ENCODE data around the gene RFX8.
A peak's percentile ranks its signal among the peaks of the same experiment; 100 is the strongest.
"Not testable (repeated sequence)": the region's sequence is repeated elsewhere in the genome, so short reads cannot be mapped to it uniquely, and the experiment has no call there.

Gene RFX8

GRCh38 chr2:101442667-101443061 is 32.2 kb downstream of the RFX8 start:
- DNase-seq (ENCODE audit: low read depth in 2 of 2, low spot score in 1 of 2) = no peak

GRCh38 chr2:101442042-101442666 is 32.8 kb downstream of the RFX8 start:
- no peak for DNase-seq (ENCODE audit: low read depth in 2 of 2, low spot score in 1 of 2)

- DNase-seq (ENCODE audit: low read depth in 2 of 2, low spot score in 1 of 2) = no peak
Measured at GRCh38 chr2:101440127-101440738, 34.7 kb downstream of the RFX8 start.

- DNase-seq (ENCODE audit: low read depth in 2 of 2, low spot score in 1 of 2) = no peak
Measured at GRCh38 chr2:101439716-101440115, 35.2 kb downstream of the RFX8 start.

- DNase-seq (ENCODE audit: low read depth in 2 of 2, low spot score in 1 of 2) = not testable (repeated sequence)
Measured at GRCh38 chr2:101438555-101438954, 36.4 kb downstream of the RFX8 start.

DNA sequence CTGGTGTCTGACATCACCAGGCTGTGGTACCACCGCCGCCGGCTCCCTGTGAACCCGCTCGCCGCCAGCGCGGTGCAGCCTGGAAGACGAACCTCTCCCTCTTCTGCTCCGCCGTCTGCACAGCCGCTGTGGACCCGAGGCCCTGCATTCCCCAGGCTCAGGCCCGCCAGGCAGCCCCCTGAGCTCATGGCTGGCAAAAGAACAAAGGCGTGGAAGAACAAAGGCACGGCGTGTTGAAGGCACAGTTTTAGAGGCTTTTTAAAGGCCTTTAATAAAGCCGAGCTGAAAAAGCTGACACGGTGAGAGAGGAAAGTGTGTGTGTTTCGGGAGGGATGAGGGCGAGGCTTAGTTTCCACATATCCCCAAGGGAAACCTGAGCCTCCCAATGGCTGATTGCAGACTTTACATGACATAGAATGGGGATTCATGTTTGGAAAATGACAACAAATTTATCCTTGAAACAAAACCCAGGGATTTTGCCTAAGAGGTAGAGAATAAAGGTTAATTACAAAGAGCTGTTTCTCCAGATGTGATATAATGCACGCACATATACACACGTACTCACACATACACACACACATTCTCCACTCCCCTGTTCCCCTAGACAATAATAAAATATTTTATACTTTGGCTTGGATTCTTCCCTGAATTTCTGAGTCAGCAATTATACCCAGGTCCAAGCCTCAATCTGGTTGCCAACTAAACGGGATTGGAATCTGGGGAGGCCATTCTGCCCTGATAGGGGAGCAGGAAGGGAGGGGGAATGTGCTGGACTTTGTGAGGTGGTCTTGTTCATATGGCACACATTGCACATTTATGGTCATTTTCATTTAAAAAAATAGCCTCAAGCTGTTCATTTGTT is 39.7 kb downstream of the RFX8 start:
- no peak for DNase-seq (ENCODE audit: low read depth in 2 of 2, low spot score in 1 of 2)

DNA sequence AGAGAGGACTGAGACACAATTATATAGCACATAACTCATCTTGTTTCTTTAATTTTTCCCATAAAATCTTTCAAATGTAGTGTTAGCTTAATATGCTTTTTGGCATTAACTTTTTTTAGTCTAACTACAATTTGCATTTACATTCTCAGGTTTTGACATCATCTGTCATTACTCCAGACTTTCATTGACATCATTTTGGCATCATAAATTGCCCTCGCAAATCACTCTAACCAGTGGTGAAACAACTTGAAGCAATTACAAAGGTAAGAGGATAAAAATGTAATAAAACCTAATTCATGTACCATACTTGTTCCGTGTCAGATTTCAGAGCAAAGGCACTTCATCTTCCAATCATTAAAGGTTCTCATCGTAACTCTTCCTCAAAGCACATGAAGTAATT is 41.4 kb downstream of the RFX8 start:
- DNase-seq (ENCODE audit: low read depth in 2 of 2, low spot score in 1 of 2) = no peak

DNA sequence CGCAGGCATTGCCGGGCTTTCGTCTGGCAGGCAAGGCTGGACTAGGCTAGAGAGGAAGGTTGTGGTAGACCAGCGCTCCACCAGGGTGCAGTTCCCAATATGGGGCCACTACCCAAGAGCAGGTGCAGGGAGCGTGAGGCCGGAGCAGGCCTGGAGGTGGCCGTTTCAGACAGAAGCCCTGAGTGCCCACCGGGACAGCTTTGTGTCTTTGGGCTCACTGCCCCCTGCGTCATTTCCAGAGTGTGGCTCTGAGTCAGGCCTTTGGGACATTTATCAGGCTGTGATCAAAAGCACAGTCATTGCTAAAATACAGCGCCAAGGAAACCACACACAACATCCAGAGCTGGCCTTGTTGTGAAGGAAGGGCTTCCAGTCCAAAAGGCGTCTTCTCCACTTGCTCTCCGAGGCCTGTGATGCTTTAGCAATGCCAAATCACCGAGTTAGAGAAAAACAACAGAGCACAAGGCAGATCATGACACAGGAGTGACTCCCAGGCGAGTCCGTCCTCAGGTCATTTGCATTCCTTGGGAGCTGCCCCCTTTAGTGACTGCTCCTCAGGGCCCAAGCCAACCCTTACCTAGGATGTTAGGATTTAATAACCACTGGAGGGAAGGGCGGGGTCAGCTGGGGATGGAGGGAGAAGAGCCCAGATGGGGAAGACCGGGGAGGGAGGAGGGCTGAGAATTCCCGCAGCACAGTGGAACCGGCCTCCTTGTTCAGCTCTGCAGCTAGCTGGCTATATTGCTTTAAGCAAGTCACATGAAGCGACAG is 42.3 kb downstream of the RFX8 start:
- DNase-seq (ENCODE audit: low read depth in 2 of 2, low spot score in 1 of 2) = no peak

GRCh38 chr2:101431486-101431885 is 43.4 kb downstream of the RFX8 start:
- no peak for DNase-seq (ENCODE audit: low read depth in 2 of 2, low spot score in 1 of 2)

GRCh38 chr2:101430156-101430555 is 44.8 kb downstream of the RFX8 start:
- no peak for DNase-seq (ENCODE audit: low read depth in 2 of 2, low spot score in 1 of 2)

- DNase-seq (ENCODE audit: low read depth in 2 of 2, low spot score in 1 of 2) = no peak
Measured at GRCh38 chr2:101429453-101429852, 45.5 kb downstream of the RFX8 start.

DNA sequence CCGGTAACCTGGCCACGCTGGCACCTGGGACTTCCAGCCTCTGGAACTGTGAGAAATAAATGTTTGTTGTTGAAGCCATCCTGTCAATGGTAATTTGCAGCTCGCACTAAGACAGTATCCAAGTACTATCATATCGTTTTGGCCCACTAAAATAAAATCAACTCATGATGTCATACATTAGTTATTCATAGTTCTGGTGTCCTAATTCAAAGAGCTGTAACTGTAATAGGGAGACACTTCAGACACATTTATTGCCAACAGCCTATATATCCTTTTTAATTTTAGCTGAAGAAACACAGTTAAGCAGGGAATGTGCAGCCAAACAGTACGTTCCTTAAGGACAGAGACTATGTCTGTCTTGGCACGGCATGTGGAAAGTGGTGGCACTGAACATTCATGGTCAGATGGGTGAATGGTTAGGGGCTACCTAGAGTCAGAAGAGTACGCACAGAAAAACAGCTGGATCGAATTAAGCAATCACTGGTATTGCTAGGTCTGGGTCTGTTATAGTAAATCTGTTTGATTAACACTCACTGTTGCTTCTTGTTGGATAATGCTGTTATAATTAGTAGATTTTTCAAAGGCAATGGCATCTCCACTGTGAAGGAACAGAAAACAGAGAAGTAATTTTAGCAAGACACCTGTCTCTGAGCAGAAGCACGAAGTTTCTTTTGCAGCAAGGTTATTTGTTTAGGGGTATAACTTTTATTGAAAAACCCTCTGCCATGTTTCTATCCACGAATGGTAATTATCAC is 46.3 kb downstream of the RFX8 start:
- DNase-seq (ENCODE audit: low read depth in 2 of 2, low spot score in 1 of 2) = no peak

GRCh38 chr2:101427743-101428142 is 47.2 kb downstream of the RFX8 start:
- no peak for DNase-seq (ENCODE audit: low read depth in 2 of 2, low spot score in 1 of 2)

GRCh38 chr2:101427240-101427639 is 47.7 kb downstream of the RFX8 start:
- no peak for DNase-seq (ENCODE audit: low read depth in 2 of 2, low spot score in 1 of 2)

- no peak for DNase-seq (ENCODE audit: low read depth in 2 of 2, low spot score in 1 of 2)
Measured at GRCh38 chr2:101426822-101427221, 48.1 kb downstream of the RFX8 start.

GRCh38 chr2:101420623-101421022 is 54.3 kb downstream of the RFX8 start:
- DNase-seq (ENCODE audit: low read depth in 2 of 2, low spot score in 1 of 2) = no peak

- DNase-seq (ENCODE audit: low read depth in 2 of 2, low spot score in 1 of 2) = peak; percentile 19 to 35
Measured at GRCh38 chr2:101419096-101419663, 55.7 kb downstream of the RFX8 start.

GRCh38 chr2:101418460-101419095 is 56.3 kb downstream of the RFX8 start:
- DNase-seq (ENCODE audit: low read depth in 2 of 2, low spot score in 1 of 2) = no peak

DNA sequence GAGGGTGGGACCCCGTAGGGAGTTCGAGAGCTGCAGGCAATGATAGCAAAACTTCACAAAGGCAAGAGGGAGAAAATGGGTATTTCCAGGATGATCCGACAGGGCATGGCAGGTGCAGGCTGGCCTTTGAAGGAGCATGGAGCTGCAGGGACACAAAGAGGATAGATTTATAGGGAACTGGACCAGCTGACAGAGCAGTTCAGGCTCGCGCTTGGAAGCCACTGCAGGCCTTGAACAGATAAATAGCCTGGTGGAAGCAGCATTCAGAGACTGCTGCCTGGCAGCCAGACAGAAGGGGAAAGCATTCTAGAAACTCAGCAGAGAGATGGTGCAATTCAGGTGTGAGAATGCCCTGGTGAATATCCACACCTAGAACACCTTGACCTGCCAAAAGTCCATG is 58.3 kb downstream of the RFX8 start:
- DNase-seq (ENCODE audit: low read depth in 2 of 2, low spot score in 1 of 2) = no peak

DNA sequence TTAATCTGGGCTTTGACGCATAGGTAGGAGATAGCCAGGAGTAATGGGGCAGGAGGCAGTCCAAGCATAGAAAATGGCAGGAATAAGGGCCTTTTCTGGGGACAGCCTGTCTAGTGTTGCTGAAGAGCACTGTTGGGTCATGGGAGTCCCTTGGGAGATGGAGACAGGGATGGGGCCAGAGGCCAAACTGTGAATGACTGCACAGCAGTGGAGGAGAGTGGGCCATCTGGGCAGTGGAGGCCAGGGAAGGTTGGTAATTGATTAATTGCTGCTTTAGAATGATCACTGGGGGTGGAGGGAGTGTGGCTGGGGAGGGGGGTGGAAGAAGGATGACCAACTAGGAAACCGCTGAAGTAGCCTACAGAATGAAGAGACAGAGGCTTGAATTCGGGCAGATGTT is 59.0 kb downstream of the RFX8 start:
- DNase-seq (ENCODE audit: low read depth in 2 of 2, low spot score in 1 of 2) = no peak

Data from stimulated activated CD8-positive, alpha-beta memory T cell treated with anti-CD3 and anti-CD28 coated beads, Interleukin-4, amount 100 ng/mL, for 1 hour (primary cell).